WERI-Rb-1 (cell line): ENCODE data around the gene TRAP1.

Source experiments
- DNase-seq: peaks from one replicate; pipeline ENCODE4 v3.0.0-alpha.2; 2020
- H3K27ac ChIP-seq: fragments of 250-450 bp; sonication (Bioruptor Pico); 2 replicates; pipeline ENCODE4 v1.5.1; 2020; ENCODE audit warnings: mild to moderate bottlenecking, moderate library complexity
- H3K27me3 ChIP-seq: fragments of 250-450 bp; sonication (Bioruptor Pico); 2 replicates; pipeline ENCODE4 v1.5.1; 2021; ENCODE audit warnings: mild to moderate bottlenecking, low read depth, moderate library complexity; ENCODE audit not compliant: insufficient read depth, severe bottlenecking
- H3K36me3 ChIP-seq: fragments of 250-450 bp; sonication (Bioruptor Pico); 2 replicates; pipeline ENCODE4 v1.5.1; 2020; ENCODE audit warnings: mild to moderate bottlenecking, moderate library complexity
- H3K4me3 ChIP-seq: 2 replicates; pipeline ENCODE4 v1.5.1; 2011; ENCODE audit warnings: low read depth, mild to moderate bottlenecking, control low read depth, low read length
- H3K9me3 ChIP-seq: fragments of 250-450 bp; sonication (Bioruptor Pico); 2 replicates; pipeline ENCODE4 v1.5.1; 2021; ENCODE audit warnings: mild to moderate bottlenecking, moderate library complexity; ENCODE audit not compliant: severe bottlenecking
- TF ChIP-seq, protein P1 (sequence below): IDR thresholded peaks from 2 replicates; pipeline ENCODE4 v1.5.1; 2011; ENCODE audit warnings: low read depth, mild to moderate bottlenecking, control low read depth, inconsistent platforms, low read length

Gene TRAP1

GRCh38 chr16:3640207-3640606 lies 77.1 kb downstream of the TRAP1 start:
- no peaks in the 10 kb centered on the region for H3K9me3 ChIP-seq
- TF ChIP-seq, protein P1, sequence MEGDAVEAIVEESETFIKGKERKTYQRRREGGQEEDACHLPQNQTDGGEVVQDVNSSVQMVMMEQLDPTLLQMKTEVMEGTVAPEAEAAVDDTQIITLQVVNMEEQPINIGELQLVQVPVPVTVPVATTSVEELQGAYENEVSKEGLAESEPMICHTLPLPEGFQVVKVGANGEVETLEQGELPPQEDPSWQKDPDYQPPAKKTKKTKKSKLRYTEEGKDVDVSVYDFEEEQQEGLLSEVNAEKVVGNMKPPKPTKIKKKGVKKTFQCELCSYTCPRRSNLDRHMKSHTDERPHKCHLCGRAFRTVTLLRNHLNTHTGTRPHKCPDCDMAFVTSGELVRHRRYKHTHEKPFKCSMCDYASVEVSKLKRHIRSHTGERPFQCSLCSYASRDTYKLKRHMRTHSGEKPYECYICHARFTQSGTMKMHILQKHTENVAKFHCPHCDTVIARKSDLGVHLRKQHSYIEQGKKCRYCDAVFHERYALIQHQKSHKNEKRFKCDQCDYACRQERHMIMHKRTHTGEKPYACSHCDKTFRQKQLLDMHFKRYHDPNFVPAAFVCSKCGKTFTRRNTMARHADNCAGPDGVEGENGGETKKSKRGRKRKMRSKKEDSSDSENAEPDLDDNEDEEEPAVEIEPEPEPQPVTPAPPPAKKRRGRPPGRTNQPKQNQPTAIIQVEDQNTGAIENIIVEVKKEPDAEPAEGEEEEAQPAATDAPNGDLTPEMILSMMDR: no peak
- no peak for DNase-seq
- no peak overlapping the region for H3K4me3 ChIP-seq
- H3K27me3 ChIP-seq: no peaks in the 10 kb centered on the region
- H3K27ac ChIP-seq: no peak overlapping the region
- H3K36me3 ChIP-seq: no peaks in the 10 kb centered on the region

DNA sequence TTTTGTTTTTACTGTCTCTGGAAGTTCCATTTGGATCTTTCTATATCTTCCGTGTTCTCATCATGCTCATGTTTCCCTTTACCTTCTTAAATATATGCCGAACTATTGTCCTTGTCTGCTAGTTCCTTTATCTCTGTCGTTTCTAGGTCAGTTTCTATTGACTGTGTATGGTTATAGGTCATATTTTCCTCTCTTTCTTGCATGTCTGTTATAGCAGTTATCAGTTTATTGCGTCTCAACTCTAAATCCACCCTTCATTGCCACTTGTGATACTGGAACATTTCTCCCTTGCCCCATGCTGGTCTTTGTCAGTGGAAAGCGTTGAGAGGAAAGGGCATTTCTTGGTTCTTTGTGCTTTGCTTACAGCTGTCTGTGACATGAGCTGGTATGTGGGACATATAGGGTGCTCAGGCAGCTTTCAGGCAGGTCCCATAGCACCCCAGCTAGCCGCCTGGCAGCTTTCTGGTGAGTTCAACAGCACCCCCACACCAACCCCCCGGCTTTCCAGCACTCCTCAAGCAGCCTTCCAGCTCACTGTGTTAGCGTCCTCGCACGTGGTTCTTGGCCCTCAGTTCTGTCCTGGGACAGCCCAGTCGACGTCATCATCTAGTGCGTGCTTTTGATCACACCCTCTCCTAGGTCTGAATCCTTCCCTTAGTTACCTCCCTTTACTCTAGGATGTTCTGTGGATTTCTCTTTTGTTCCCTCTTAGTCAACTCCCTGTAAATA lies 78.2 kb downstream of the TRAP1 start:
- TF ChIP-seq, protein P1: no peak
- Histone ChIP-seq H3K36me3 (no peaks in the 10 kb centered on the region), H3K27ac (no peak overlapping the region), H3K9me3 (no peaks in the 10 kb centered on the region), H3K27me3 (no peaks in the 10 kb centered on the region), H3K4me3 (no peak overlapping the region)
- no peak for DNase-seq

- H3K36me3 ChIP-seq: no peaks in the 10 kb centered on the region
Measured at GRCh38 chr16:3637371-3637923, 79.9 kb downstream of the TRAP1 start.

GRCh38 chr16:3625911-3626732 lies 91.2 kb downstream of the TRAP1 start:
- Histone ChIP-seq H3K4me3 (no peak overlapping the region), H3K36me3 (no peaks in the 10 kb centered on the region), H3K27ac (no peak overlapping the region), H3K27me3 (no peaks in the 10 kb centered on the region), H3K9me3 (no peaks in the 10 kb centered on the region)
- TF ChIP-seq, protein P1: no peak
- DNase-seq: no peak

More at GRCh38 chr16:3637371-3637923, 79.9 kb downstream of the TRAP1 start:
- H3K4me3 ChIP-seq: no peak overlapping the region
- no peaks in the 10 kb centered on the region for H3K9me3 ChIP-seq
- DNase-seq: peak; percentile 38
- H3K27me3 ChIP-seq: no peaks in the 10 kb centered on the region
- TF ChIP-seq, protein P1: no peak
- H3K27ac ChIP-seq: peak overlapping the region; percentile 41

- TF ChIP-seq, protein P1: no peak
- Histone ChIP-seq H3K36me3 (no peaks in the 10 kb centered on the region), H3K27ac (no peak overlapping the region), H3K27me3 (no peaks in the 10 kb centered on the region), H3K9me3 (no peaks in the 10 kb centered on the region), H3K4me3 (no peak overlapping the region)
- no peak for DNase-seq
Measured at GRCh38 chr16:3625331-3625730, 92.0 kb downstream of the TRAP1 start.
